Endothelial cell of umbilical vein (primary cell): ENCODE results near the gene IL25. TPM values are rescaled to one million over a fixed set of nuclear protein-coding genes. Genes with fewer than 3 reads are reported as not detected.

Experiments used
- BruUV-seq: library from RNA; stranded (reverse); fragments of 400-500 nt; replicated peaks from 2 replicates; lab custom pipeline; 2021; lab: Mats Ljungman, UMichigan
- CTCF ChIA-PET: fragments of 300-600, 350-600 bp; sonication (Branson Sonifier 250); formaldehyde crosslinking; loops from one replicate; lab custom pipeline; 2021; ENCODE audit warnings: antibody characterized with exemption, inconsistent platforms; lab: Charles Lee
- POLR2A ChIA-PET: fragments of 300-600, 350-600 bp; sonication (Branson Sonifier 250); formaldehyde crosslinking; loops from one replicate; lab custom pipeline; 2021; ENCODE audit warnings: antibody characterized with exemption, inconsistent platforms; lab: Charles Lee
- DNase-seq: peaks from one replicate; pipeline ENCODE4 v3.0.0-alpha.2; 2011; ENCODE audit warnings: low read depth, low spot score
- FAIRE-seq: peaks from 2 replicates; lab custom pipeline; 2011; peaks lifted over from hg19 to GRCh38; lab: Jason Lieb, UNC
- H2AFZ ChIP-seq: 2 replicates; pipeline ENCODE4 v1.6.0; 2012; ENCODE audit warnings: low read depth, low read length, control low read depth, inconsistent platforms
- H3K27ac ChIP-seq: 2 replicates; pipeline ENCODE4 v1.5.1; 2011; ENCODE audit warnings: low read depth, mild to moderate bottlenecking, control low read depth, low read length, moderate library complexity; ENCODE audit not compliant: insufficient read depth
- H3K27me3 ChIP-seq, 2 experiments: 2 replicates each; pipeline versions ENCODE4 v1.6.0 to v1.6.1; 2011; ENCODE audit warnings: low read length in 2 of 2, mixed read lengths in 1 of 2; ENCODE audit not compliant: control insufficient read depth in 2 of 2, insufficient read depth in 2 of 2
- H3K36me3 ChIP-seq, 2 experiments: 2 replicates in 1 of 2; 3 replicates in 1 of 2; pipeline ENCODE4 v1.5.1; 2011; ENCODE audit warnings: low read length in 2 of 2, mild to moderate bottlenecking in 1 of 2, moderate library complexity in 1 of 2; ENCODE audit not compliant: control insufficient read depth in 2 of 2, insufficient read depth in 2 of 2; ENCODE audit errors: extremely low read depth in 1 of 2
- H3K4me1 ChIP-seq: 3 replicates; pipeline ENCODE4 v1.5.1; 2011; ENCODE audit warnings: mild to moderate bottlenecking, low read length; ENCODE audit not compliant: control insufficient read depth, insufficient read depth; ENCODE audit errors: extremely low read depth
- H3K4me2 ChIP-seq: 2 replicates; pipeline ENCODE4 v1.6.1; 2011; ENCODE audit warnings: low read length, control low read depth, mixed read lengths; ENCODE audit not compliant: insufficient read depth
- H3K4me3 ChIP-seq, 3 experiments: fragments of 200-600 bp in 1 of 3; sonication (generic), shearing (Covaris generic) in 1 of 3; replicated peaks in 1 of 3; 2 replicates each; pipeline ENCODE4 v1.5.1; 2011 to 2016; ENCODE audit warnings: control low read depth in 3 of 3, low read length in 3 of 3, mild to moderate bottlenecking in 2 of 3, inconsistent platforms in 1 of 3, low read depth in 1 of 3, moderate library complexity in 1 of 3; ENCODE audit not compliant: insufficient read depth in 1 of 3
- H3K79me2 ChIP-seq: 2 replicates; pipeline ENCODE4 v1.6.0; 2012; ENCODE audit warnings: low read length, inconsistent platforms; ENCODE audit not compliant: control insufficient read depth, insufficient read depth
- H3K9ac ChIP-seq: replicated peaks from 2 replicates; pipeline ENCODE3; 2011; ENCODE audit warnings: low read length, control low read depth; ENCODE audit not compliant: insufficient read depth; ENCODE audit errors: extremely low read depth
- H3K9me1 ChIP-seq: replicated peaks from 3 replicates; pipeline ENCODE4 v1.6.0; 2011; ENCODE audit warnings: mild to moderate bottlenecking, low read length; ENCODE audit not compliant: control insufficient read depth, insufficient read depth; ENCODE audit errors: extremely low read depth
- H3K9me3 ChIP-seq: replicated peaks from 2 replicates; pipeline ENCODE4 v1.5.1; 2012; ENCODE audit warnings: low read length, inconsistent platforms; ENCODE audit not compliant: control insufficient read depth, insufficient read depth
- H4K20me1 ChIP-seq: replicated peaks from 2 replicates; pipeline ENCODE3; 2011; ENCODE audit warnings: mild to moderate bottlenecking, low read length; ENCODE audit not compliant: control insufficient read depth, insufficient read depth; ENCODE audit errors: extremely low read depth
- EZH2 ChIP-seq: IDR thresholded peaks from 2 replicates; pipeline ENCODE4 v1.6.1; 2012; ENCODE audit warnings: borderline replicate concordance, low read depth, mild to moderate bottlenecking, moderate library complexity, low read length, inconsistent platforms; ENCODE audit not compliant: severe bottlenecking
- FOS ChIP-seq: IDR thresholded peaks from 2 replicates; pipeline ENCODE4 v1.6.1; 2011; ENCODE audit warnings: mild to moderate bottlenecking, low read length, moderate library complexity, borderline replicate concordance; ENCODE audit not compliant: insufficient read depth
- GATA2 ChIP-seq: IDR thresholded peaks from 2 replicates; pipeline ENCODE4 v1.7.0; 2011; ENCODE audit warnings: low read depth, mild to moderate bottlenecking, moderate library complexity, mixed read lengths, low read length; ENCODE audit not compliant: insufficient read length, insufficient read depth
- JUN ChIP-seq: IDR thresholded peaks from 2 replicates; pipeline ENCODE4 v1.6.1; 2011; ENCODE audit warnings: borderline replicate concordance, low read depth; ENCODE audit not compliant: insufficient read length, insufficient read depth
- MYC ChIP-seq: IDR thresholded peaks from one replicate; pipeline ENCODE4 v1.6.1; 2011; ENCODE audit warnings: mild to moderate bottlenecking, low read depth, low read length
- POLR2A ChIP-seq: IDR thresholded peaks from 2 replicates; pipeline ENCODE4 v1.6.1; 2012; ENCODE audit warnings: low read depth, mild to moderate bottlenecking, control low read depth, low read length
- POLR2AphosphoS5 ChIP-seq: IDR thresholded peaks from 2 replicates; pipeline ENCODE4 v1.6.1; 2012; ENCODE audit warnings: low read depth, mild to moderate bottlenecking, control low read depth, low read length, moderate library complexity; ENCODE audit not compliant: insufficient read depth
- dilution Hi-C: fragments of 300-500 bp; cut with MboI; formaldehyde crosslinking; loops from one replicate; pipeline ENCODE4 v1.15.0; 2019; ENCODE audit warnings: low sequenced_read_pairs; ENCODE audit not compliant: extremely low pct_ligation_motif_present
- intact Hi-C: fragments of 100-400 bp; cut with micrococcal nuclease; formaldehyde crosslinking; loops from one replicate; pipeline ENCODE4 v1.10.0; 2022
- polyA plus RNA-seq, 4 experiments: library from polyadenylated mRNA; depleted of rRNA in 3 of 4; stranded (reverse) in 3 of 4; unstranded in 1 of 4; fragments of >200 nt; gene quantifications; 2 replicates each; pipeline versions ENCODE4 v1.2.1 to v1.2.3, GENCODE V29; 2011 to 2012; ENCODE audit warnings: missing spikeins in 1 of 4
- total RNA-seq: library from RNA; stranded (reverse); gene quantifications from 2 replicates; pipeline ENCODE4 v1.2.3, GENCODE V29; 2021
- TF ChIP-seq, protein P1 (sequence below), 2 donors: IDR thresholded peaks; 1 replicate in 1 of 2; 2 replicates in 1 of 2; pipeline ENCODE4 v1.5.1; 2011; ENCODE audit warnings: low read length in 2 of 2, mild to moderate bottlenecking in 2 of 2, moderate library complexity in 2 of 2, control low read depth in 1 of 2, inconsistent platforms in 1 of 2, low read depth in 1 of 2; ENCODE audit not compliant: insufficient read depth in 1 of 2; ENCODE audit errors: extremely low read depth in 1 of 2
- TF ChIP-seq, protein P2 (sequence below): IDR thresholded peaks from 2 replicates; pipeline ENCODE4 v1.6.1; 2011; ENCODE audit not compliant: insufficient read depth, insufficient read length

The IL25 gene
- total and polyA plus RNA-seq, 2 donors (not counting 3 experiments of a cell fraction or from before 2014, with no cell fraction given): not detected

GRCh38 chr14:23354990-23355389 is 17.6 kb upstream of the IL25 start:
- Histone ChIP-seq H3K4me2 (no peak overlapping the region), H3K4me1 (no peaks in the 10 kb centered on the region), H3K4me3 (no peak overlapping the region), H3K79me2 (no peaks in the 10 kb centered on the region), H3K9ac (no peak overlapping the region), H3K36me3 (no peaks in the 10 kb centered on the region), H2AFZ (no peak overlapping the region), H3K9me1 (no peaks in the 10 kb centered on the region), H4K20me1 (no peaks in the 10 kb centered on the region), H3K9me3 (no peaks in the 10 kb centered on the region), H3K27me3 (peaks cover 32 to 36% of the 10 kb centered on the region in 2 experiments), H3K27ac (no peak overlapping the region)
- intact Hi-C loops (no loop called here), dilution Hi-C loops (no loop called here)
- POLR2A ChIA-PET: interaction anchor here (0.6 kb wide), 1 partner anchor 26 kb away, joined by 6 read pairs; no protein-coding TSS in a partner anchor
- no TSS peak for BruUV-seq
- FAIRE-seq: no peak
- CTCF ChIA-PET: no interaction called here
- TF ChIP-seq FOS: no peak
- no peak for TF ChIP-seq EZH2
- TF ChIP-seq, protein P1, sequence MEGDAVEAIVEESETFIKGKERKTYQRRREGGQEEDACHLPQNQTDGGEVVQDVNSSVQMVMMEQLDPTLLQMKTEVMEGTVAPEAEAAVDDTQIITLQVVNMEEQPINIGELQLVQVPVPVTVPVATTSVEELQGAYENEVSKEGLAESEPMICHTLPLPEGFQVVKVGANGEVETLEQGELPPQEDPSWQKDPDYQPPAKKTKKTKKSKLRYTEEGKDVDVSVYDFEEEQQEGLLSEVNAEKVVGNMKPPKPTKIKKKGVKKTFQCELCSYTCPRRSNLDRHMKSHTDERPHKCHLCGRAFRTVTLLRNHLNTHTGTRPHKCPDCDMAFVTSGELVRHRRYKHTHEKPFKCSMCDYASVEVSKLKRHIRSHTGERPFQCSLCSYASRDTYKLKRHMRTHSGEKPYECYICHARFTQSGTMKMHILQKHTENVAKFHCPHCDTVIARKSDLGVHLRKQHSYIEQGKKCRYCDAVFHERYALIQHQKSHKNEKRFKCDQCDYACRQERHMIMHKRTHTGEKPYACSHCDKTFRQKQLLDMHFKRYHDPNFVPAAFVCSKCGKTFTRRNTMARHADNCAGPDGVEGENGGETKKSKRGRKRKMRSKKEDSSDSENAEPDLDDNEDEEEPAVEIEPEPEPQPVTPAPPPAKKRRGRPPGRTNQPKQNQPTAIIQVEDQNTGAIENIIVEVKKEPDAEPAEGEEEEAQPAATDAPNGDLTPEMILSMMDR (IDR thresholded peaks at IDR 0.05; ENCODE audit: extremely low read depth in 1 of 2, insufficient read depth in 1 of 2, low read depth in 1 of 2, low read length in 2 of 2): no peak
- no peak for TF ChIP-seq MYC
- TF ChIP-seq POLR2AphosphoS5: no peak
- no peak for TF ChIP-seq POLR2A
- TF ChIP-seq, protein P2, sequence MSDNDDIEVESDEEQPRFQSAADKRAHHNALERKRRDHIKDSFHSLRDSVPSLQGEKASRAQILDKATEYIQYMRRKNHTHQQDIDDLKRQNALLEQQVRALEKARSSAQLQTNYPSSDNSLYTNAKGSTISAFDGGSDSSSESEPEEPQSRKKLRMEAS: no peak
- no peak for TF ChIP-seq GATA2
- TF ChIP-seq JUN: no peak
- DNase-seq: no peak
